Neutrophil (primary cell): ENCODE results near the gene LCA5L.
A peak's percentile ranks its signal among the peaks of the same experiment; 100 is the strongest.
"Not testable (repeated sequence)": the region's sequence is repeated elsewhere in the genome, so short reads cannot be mapped to it uniquely, and the experiment has no call there.

ENCODE experiments used
- H3K27ac ChIP-seq: fragments of 200-600 bp; sonication (generic); 2 replicates; pipeline ENCODE4 v1.5.1; 2016; ENCODE audit warnings: mild to moderate bottlenecking, moderate library complexity
- H3K27me3 ChIP-seq: fragments of 200-600 bp; sonication (generic); 2 replicates; pipeline ENCODE4 v1.6.0; 2016; ENCODE audit warnings: mild to moderate bottlenecking
- H3K36me3 ChIP-seq: fragments of 200-600 bp; sonication (generic); 2 replicates; pipeline ENCODE4 v1.5.1; 2017
- H3K4me1 ChIP-seq, 2 experiments: fragments of 200-600 bp in 1 of 2; sonication (generic) in 1 of 2; 1 replicate in 1 of 2; 2 replicates in 1 of 2; pipeline versions ENCODE4 v1.5.1 to v1.6.1; 2013 to 2016; ENCODE audit warnings: low read depth in 1 of 2, low read length in 1 of 2, mild to moderate bottlenecking in 1 of 2, moderate library complexity in 1 of 2; ENCODE audit not compliant: control insufficient read depth in 1 of 2, insufficient read depth in 1 of 2
- H3K4me3 ChIP-seq, 2 experiments: fragments of 200-600 bp in 1 of 2; sonication (generic) in 1 of 2; 1 replicate in 1 of 2; 2 replicates in 1 of 2; pipeline ENCODE4 v1.5.1; 2013 to 2016; ENCODE audit warnings: low read depth in 1 of 2, low read length in 1 of 2, mild to moderate bottlenecking in 1 of 2, moderate library complexity in 1 of 2
- H3K9me3 ChIP-seq: fragments of 200-600 bp; sonication (generic); 2 replicates; pipeline ENCODE4 v1.5.1; 2016
- CTCF ChIP-seq: fragments of 200-600 bp; sonication (generic); IDR thresholded peaks from 2 replicates; pipeline ENCODE4 v1.5.1; 2016; ENCODE audit warnings: antibody characterized with exemption

LCA5L gene

GRCh38 chr21:39379986-39380891, 65.3 kb downstream of the LCA5L start:
- H3K4me3 ChIP-seq: peak overlapping the region; percentile 88 to 95
- H3K27me3 ChIP-seq: no peaks in the 10 kb centered on the region
- peak overlapping the region; percentile 83 for H3K27ac ChIP-seq
- no peaks in the 10 kb centered on the region for H3K9me3 ChIP-seq
- peaks cover 2% of the 10 kb centered on the region for H3K36me3 ChIP-seq
- H3K4me1 ChIP-seq: peaks cover 19 to 20% of the 10 kb centered on the region in 2 experiments
- TF ChIP-seq CTCF: no peak

GRCh38 chr21:39377444-39378050, 68.0 kb downstream of the LCA5L start:
- Histone ChIP-seq H3K27ac (no peak overlapping the region), H3K9me3 (no peaks in the 10 kb centered on the region), H3K27me3 (no peaks in the 10 kb centered on the region), H3K4me1 (peaks cover 25 to 26% of the 10 kb centered on the region in 2 experiments), H3K36me3 (no peaks in the 10 kb centered on the region), H3K4me3 (no peak overlapping the region)
- no peak for TF ChIP-seq CTCF

GRCh38 chr21:39375446-39375845, 70.1 kb downstream of the LCA5L start:
- H3K36me3 ChIP-seq: no peaks in the 10 kb centered on the region
- no peaks in the 10 kb centered on the region for H3K9me3 ChIP-seq
- H3K27me3 ChIP-seq: no peaks in the 10 kb centered on the region
- no peak overlapping the region for H3K4me3 ChIP-seq
- TF ChIP-seq CTCF: no peak
- H3K27ac ChIP-seq: no peak overlapping the region
- H3K4me1 ChIP-seq: peaks cover 23% of the 10 kb centered on the region in 2 experiments

GRCh38 chr21:39374046-39374445, 71.5 kb downstream of the LCA5L start:
- H3K27ac ChIP-seq: no peak overlapping the region
- H3K36me3 ChIP-seq: no peaks in the 10 kb centered on the region
- peaks cover 27 to 29% of the 10 kb centered on the region in 2 experiments for H3K4me1 ChIP-seq
- no peak overlapping the region for H3K4me3 ChIP-seq
- H3K9me3 ChIP-seq: no peaks in the 10 kb centered on the region
- no peak for TF ChIP-seq CTCF
- no peaks in the 10 kb centered on the region for H3K27me3 ChIP-seq

GRCh38 chr21:39373634-39374033, 71.9 kb downstream of the LCA5L start:
- no peak overlapping the region for H3K4me3 ChIP-seq
- H3K9me3 ChIP-seq: no peaks in the 10 kb centered on the region
- H3K36me3 ChIP-seq: no peaks in the 10 kb centered on the region
- no peaks in the 10 kb centered on the region for H3K27me3 ChIP-seq
- H3K4me1 ChIP-seq: peaks cover 27 to 33% of the 10 kb centered on the region in 2 experiments
- TF ChIP-seq CTCF: no peak
- H3K27ac ChIP-seq: no peak overlapping the region

- Histone ChIP-seq H3K4me3 (peak overlapping the region; percentile 17 to 46), H3K4me1 (peaks cover 30 to 43% of the 10 kb centered on the region in 2 experiments), H3K27ac (peak overlapping the region; percentile 86)
- not testable (repeated sequence) for H3K36me3 ChIP-seq, H3K27me3 ChIP-seq, H3K9me3 ChIP-seq
These were observed 75.7 kb downstream of the LCA5L start for GRCh38 chr21:39369896-39370288.
